ENCODE measurements around the gene CD70.
"Not testable (repeated sequence)": the region's sequence is repeated elsewhere in the genome, so short reads cannot be mapped to it uniquely, and the experiment has no call there.

The CD70 gene

GRCh38 chr19:6568816-6569215, 22.1 kb downstream of the CD70 start:
- DNase-seq, result no peak

GRCh38 chr19:6568010-6568526, 22.9 kb downstream of the CD70 start:
- no peak for DNase-seq

- DNase-seq, result not testable (repeated sequence)
Measured at GRCh38 chr19:6566727-6567126, 24.2 kb downstream of the CD70 start.

- no peak for DNase-seq
Measured at GRCh38 chr19:6564393-6564792, 26.6 kb downstream of the CD70 start.

- DNase-seq, result not testable (repeated sequence)
Measured at GRCh38 chr19:6562437-6562836, 28.5 kb downstream of the CD70 start.

GRCh38 chr19:6556480-6557195, 34.3 kb downstream of the CD70 start:
- no peak for DNase-seq

- DNase-seq, result no peak
Measured at GRCh38 chr19:6556043-6556449, 34.9 kb downstream of the CD70 start.

GRCh38 chr19:6551607-6552450, 39.1 kb downstream of the CD70 start:
- peak; percentile 85 for DNase-seq

GRCh38 chr19:6551091-6551490, 39.9 kb downstream of the CD70 start:
- no peak for DNase-seq

GRCh38 chr19:6550679-6551078, 40.3 kb downstream of the CD70 start:
- DNase-seq, result not testable (repeated sequence)

- no peak for DNase-seq
Measured at GRCh38 chr19:6543866-6544347, 47.0 kb downstream of the CD70 start.

GRCh38 chr19:6540918-6541689, 49.8 kb downstream of the CD70 start:
- DNase-seq, result no peak

- no peak for DNase-seq
Measured at GRCh38 chr19:6539514-6539913, 51.4 kb downstream of the CD70 start.

All from activated CD8-positive, alpha-beta memory T cell treated with anti-CD3 and anti-CD28 coated beads, Interleukin-2, amount 50 U/mL, for 48 hours (primary cell).